Measurements from ENCODE around the gene KCNE3.
"Not testable (repeated sequence)": the region's sequence is repeated elsewhere in the genome, so short reads cannot be mapped to it uniquely, and the experiment has no call there.

The KCNE3 gene

DNA sequence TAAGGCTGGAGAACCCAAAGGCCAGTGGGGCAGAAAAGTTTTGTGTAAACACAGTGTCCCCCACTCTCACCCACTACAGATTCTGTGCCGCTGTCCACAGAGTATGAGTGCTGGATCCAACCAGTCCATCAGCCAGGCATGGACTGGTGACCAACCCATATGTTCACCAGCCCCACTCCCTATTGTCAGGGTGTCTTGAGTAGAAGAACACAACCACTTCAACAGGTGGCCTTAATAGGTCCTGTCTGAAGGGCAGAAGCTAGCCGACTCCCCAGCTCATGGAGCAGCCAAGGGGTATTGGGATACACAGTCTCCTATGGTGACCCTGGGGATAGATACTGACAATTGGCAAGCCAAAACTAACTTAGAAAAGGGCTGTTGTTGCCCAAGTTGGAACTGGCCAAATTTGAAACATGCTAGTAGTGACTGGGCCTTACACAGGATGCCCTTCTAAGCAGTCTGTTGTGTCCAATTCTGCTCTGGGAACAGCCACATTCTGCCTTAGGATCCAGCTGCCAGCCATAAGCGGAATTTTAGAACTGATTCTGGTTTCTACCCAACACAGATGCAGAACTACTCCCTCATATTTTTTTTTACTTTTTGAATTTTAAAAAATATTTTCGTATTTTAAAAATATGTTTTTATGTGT is 49.4 kb downstream of the KCNE3 start:
- H3K4me3 ChIP-seq (ENCODE audit: control insufficient read depth, low read depth, low read length), result no peak overlapping the region
- no peak for DNase-seq (ENCODE audit: low read depth)
- TF ChIP-seq, protein P1, sequence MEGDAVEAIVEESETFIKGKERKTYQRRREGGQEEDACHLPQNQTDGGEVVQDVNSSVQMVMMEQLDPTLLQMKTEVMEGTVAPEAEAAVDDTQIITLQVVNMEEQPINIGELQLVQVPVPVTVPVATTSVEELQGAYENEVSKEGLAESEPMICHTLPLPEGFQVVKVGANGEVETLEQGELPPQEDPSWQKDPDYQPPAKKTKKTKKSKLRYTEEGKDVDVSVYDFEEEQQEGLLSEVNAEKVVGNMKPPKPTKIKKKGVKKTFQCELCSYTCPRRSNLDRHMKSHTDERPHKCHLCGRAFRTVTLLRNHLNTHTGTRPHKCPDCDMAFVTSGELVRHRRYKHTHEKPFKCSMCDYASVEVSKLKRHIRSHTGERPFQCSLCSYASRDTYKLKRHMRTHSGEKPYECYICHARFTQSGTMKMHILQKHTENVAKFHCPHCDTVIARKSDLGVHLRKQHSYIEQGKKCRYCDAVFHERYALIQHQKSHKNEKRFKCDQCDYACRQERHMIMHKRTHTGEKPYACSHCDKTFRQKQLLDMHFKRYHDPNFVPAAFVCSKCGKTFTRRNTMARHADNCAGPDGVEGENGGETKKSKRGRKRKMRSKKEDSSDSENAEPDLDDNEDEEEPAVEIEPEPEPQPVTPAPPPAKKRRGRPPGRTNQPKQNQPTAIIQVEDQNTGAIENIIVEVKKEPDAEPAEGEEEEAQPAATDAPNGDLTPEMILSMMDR (conservative IDR thresholded peaks at IDR 0.05; ENCODE audit: control insufficient read depth, insufficient read depth, low read depth, low read length), result no peak

DNA sequence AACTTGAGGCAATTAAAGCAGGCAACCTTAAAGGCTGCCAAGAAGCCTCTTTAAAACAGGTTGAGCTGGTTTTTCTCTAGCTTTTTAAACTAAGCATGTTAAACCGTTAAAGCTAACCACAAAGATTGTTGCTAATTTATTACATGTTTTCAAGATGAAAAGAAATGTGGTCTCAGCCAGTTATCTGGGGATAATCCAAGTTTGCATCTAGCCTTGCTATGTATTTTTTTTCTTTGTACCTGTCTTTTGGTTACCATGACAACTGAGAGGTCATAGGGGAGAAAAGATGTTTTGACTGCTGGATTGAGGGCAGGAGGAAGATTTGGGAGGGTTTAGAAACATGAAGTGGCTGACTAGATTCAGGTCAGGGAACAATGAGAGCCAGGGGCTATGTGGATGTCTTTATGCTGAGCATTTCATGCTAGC is 50.0 kb downstream of the KCNE3 start:
- TF ChIP-seq, protein P1 (conservative IDR thresholded peaks at IDR 0.05; ENCODE audit: control insufficient read depth, insufficient read depth, low read depth, low read length), result no peak
- DNase-seq (ENCODE audit: low read depth), result peak; percentile 42
- H3K4me3 ChIP-seq (ENCODE audit: control insufficient read depth, low read depth, low read length), result no peak overlapping the region

DNA sequence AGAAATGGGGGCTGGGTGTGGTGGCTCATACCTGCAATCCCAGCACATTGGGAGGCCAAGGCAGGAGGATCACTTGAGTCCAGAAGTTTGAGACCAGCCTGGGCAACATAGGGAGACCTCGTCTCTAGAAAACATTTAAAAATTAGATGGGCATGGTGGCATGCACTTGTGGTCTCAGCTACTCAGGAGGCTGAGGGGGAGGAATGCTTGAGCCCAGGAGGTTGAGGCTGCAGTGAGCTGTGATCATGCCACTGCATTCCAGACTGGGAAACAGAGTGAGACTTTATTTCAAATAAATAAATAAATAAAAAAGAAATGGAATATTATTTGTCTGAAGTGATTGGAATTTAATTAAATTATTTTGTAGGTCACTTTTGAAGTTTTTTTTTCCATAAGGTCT is 50.4 kb downstream of the KCNE3 start:
- not testable (repeated sequence) for DNase-seq (ENCODE audit: low read depth)

DNA sequence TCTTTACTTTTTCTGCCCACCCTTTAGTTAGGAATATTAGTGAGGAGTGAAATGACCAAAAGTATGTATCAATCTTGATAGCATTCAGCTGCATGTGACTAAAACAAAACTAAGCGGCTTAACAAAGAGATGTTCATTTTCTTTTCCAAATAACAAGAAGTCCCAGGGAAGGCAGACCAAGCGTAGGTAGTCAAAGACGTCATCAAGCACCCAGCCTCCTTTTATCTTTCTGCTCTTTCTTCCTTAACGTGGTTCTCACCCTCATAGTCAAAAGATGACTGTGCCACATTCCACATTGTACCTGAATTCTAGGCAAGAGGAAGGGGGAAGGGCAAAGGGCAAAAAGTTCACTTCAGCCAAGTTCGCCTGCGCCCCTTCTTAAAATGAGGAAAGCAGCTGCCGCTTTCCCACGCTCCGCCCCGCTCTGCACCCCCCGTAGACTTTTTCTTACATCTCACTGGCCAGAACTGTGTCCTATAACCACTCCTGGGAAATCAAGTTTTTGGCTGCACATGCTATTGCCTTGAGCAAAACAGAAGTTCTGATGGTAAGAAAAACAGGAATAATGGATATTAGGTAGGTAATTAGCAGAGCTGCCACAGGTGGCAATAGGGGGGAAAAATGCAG is 54.5 kb downstream of the KCNE3 start:
- TF ChIP-seq, protein P1 (conservative IDR thresholded peaks at IDR 0.05; ENCODE audit: control insufficient read depth, insufficient read depth, low read depth, low read length), result no peak
- H3K4me3 ChIP-seq (ENCODE audit: control insufficient read depth, low read depth, low read length), result no peak overlapping the region
- no peak for DNase-seq (ENCODE audit: low read depth)

More for the DNA sequence above, 50.4 kb downstream of the KCNE3 start:
- not testable (repeated sequence) for H3K4me3 ChIP-seq (ENCODE audit: control insufficient read depth, low read depth, low read length)

DNA sequence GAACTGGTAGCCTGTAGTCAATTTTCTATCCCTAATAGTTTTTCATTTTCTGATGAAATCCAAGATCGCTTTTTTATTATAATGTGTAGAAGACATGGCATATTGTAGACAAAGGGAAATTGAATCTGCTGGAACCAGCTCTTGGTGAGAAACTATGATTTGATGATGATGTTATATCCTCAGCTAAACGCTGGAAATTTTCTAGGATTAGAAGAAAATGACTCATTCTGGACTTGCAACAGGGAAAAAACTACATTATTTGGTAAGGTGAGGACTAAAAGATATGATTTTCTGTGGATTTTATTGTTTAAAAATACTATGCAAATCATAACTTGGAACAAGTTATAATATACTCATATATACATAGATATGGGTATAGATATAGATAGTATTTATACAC is 55.0 kb downstream of the KCNE3 start:
- TF ChIP-seq, protein P1 (conservative IDR thresholded peaks at IDR 0.05; ENCODE audit: control insufficient read depth, insufficient read depth, low read depth, low read length), result no peak
- DNase-seq (ENCODE audit: low read depth), result peak; percentile 15

DNA sequence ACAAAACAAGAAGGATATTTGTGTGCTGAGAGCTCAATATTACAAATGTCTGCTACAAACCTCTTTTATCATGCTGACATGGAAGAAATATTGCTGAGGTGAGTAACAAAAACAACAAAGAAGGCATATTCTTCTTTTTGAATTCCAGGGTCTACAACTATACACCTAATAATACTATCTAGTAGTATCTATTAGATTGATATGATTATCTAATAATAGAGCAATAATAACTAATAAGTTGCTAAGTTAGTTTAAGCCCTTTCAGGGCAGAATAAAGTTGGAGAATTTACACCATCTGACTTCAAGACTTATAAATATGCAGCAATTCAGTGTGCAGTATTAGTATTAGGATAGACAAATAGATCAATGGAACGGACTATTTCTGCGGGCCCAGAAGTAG is 57.7 kb downstream of the KCNE3 start:
- TF ChIP-seq, protein P1 (conservative IDR thresholded peaks at IDR 0.05; ENCODE audit: control insufficient read depth, insufficient read depth, low read depth, low read length), result no peak
- no peak for DNase-seq (ENCODE audit: low read depth)
- H3K4me3 ChIP-seq (ENCODE audit: control insufficient read depth, low read depth, low read length), result no peak overlapping the region

More for the DNA sequence above, 55.0 kb downstream of the KCNE3 start:
- H3K4me3 ChIP-seq (ENCODE audit: control insufficient read depth, low read depth, low read length), result no peak overlapping the region
